Measurements from ENCODE around the gene GTF2IRD2.
A peak's percentile ranks its signal among the peaks of the same experiment; 100 is the strongest.
"Not testable (repeated sequence)": the region's sequence is repeated elsewhere in the genome, so short reads cannot be mapped to it uniquely, and the experiment has no call there.

Gene GTF2IRD2
- 0.94 reads per million for total RNA-seq

- DNase-seq, result not testable (repeated sequence)
Observed at GRCh38 chr7:74850833-74851721, at the start of gene GTF2IRD2. Gene GTF2IRD2, minus strand, starts transcription at chr7:74851605. Its CDS starts 15,227 bp downstream, at chr7:74836378.

DNA sequence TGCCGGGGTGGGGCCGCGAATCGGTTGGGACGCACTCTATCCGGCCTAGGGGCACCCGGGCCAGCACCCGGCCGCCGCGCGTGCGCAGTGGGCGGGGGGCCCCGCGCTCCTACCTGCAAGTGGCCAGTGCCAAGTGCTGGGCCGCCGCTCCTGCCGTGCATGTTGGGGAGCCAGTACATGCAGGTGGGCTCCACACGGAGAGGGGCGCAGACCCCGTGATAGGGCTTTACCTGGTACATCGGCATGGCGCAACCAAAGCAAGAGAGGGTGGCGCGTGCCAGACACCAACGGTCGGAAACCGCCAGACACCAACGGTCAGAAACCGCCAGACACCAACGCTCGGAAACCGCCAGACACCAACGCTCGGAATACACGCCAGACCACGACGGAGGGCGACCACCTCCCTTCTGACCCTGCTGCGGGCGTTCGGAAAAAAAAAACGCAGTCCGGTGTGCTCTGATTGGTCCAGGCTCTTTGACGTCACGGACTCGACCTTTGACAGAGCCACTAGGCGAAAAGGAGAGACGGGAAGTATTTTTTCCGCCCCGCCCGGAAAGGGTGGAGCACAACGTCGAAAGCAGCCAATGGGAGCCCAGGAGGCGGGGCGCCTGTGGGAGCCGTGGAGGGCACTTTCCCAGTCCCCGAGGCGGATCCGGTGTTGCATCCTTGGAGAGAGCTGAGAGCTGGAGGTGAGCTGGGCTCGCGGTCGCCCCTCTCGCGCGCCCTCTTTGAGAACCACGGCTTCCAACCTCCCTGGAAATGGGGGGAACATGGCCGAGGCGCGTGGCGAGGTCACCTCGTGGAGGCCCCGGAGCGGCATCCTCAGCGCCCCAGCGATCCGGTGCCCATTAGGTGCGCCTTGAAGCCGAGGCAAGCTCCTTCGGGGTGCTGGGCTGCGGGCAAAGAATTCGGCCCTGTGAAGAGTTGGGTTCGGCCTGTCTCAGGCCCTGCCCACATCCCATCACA is 39.0 kb upstream of the GTF2IRD2 start:
- peak; percentile 72 for DNase-seq

- not testable (repeated sequence) for DNase-seq
Observed at GRCh38 chr7:74889518-74890129, 38.2 kb upstream of the GTF2IRD2 start.

DNA sequence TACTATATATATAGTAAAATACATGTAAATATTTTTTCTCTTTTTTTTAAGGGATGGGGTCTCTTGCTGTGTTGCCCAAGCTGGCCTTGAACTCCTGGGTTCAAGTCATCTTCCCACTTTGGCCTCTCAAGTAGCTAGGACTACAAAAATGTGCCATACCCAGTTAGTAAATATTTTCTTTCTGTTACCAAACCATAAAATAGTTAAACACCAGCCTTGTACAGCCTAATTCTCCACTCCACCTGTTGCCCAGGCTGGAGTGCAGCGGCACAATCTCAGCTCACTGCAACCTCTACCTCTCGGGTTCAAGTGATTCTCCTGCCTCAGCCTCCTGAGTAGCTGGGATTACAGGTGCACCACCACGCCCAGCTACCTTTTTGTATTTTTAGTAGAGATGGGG is 33.9 kb upstream of the GTF2IRD2 start:
- DNase-seq, result not testable (repeated sequence)

GRCh38 chr7:74882110-74882509 is 30.7 kb upstream of the GTF2IRD2 start:
- DNase-seq, result not testable (repeated sequence)

- DNase-seq, result not testable (repeated sequence)
Observed at GRCh38 chr7:74874748-74875512, 23.5 kb upstream of the GTF2IRD2 start.

DNA sequence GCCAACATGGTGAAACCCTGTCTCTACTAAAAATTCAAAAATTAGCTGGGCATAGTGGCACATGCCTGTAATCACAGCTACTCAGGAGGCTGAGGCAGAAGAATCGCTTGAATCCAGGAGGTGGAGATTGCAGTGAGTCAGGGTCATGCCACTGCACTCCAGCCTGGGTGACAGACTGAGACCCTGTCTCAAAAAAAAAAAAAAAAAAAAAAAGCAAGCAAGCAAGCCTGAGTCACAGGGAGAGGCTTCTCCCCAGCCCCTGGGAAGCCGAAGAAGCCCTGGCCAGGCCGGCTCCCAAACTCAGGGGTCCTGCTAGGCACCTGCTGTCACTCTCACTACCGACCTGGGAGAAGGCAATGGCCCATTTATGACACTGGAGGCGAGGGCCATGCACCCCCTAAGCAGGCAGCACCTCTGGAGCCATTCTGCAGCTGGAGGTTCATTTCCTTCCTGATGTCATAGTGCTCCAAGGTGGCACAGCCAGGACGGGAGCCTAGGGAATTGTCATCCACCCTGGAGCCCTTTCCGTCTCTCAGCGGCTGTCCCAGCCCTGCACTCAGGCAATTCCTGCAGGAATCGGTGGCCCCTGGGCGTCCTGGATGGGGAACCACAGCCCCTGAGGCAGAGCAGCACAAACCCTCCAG is 22.8 kb upstream of the GTF2IRD2 start:
- not testable (repeated sequence) for DNase-seq

DNA sequence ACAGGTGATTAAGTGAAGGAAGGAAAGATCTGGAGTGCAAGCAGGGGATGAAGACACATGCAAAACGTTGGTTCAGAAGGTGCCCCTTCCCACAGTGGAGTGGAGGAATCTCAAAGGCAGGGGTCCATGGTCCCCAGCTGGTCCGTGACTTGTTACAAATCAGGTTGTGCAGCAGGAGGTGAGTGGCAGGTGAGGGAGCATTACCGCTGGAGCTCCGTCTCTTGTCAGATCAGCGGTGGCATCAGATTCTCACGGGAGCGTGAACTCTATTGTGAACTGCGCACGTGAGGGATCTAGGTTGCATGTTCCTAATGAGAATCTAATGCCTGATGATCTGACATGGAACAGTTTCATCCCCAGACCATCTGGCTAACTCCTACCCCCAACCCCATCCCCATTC is 21.1 kb upstream of the GTF2IRD2 start:
- DNase-seq, result not testable (repeated sequence)

- not testable (repeated sequence) for DNase-seq
Observed at GRCh38 chr7:74865777-74866176, 14.4 kb upstream of the GTF2IRD2 start.

DNA sequence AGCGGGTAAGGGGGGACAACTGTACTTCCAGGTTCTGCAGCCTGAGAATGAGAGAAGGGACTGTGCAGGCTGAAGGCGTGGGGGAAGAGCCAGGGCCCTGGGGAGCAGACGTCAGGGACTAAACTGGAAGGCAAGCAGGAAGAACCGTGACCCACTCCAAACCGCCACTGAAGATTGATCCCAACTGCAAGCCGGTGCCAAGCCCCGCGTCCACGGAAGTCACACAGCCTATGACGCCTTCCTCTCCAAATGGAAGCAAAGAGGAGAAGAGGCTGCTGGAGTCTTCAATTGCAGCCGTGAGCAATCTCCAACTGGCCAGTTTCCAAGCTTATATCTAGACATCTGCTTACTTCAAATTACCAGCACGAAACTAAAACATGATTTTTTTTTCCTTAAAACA is 1.6 kb downstream of the GTF2IRD2 start:
- DNase-seq, result not testable (repeated sequence)

DNA sequence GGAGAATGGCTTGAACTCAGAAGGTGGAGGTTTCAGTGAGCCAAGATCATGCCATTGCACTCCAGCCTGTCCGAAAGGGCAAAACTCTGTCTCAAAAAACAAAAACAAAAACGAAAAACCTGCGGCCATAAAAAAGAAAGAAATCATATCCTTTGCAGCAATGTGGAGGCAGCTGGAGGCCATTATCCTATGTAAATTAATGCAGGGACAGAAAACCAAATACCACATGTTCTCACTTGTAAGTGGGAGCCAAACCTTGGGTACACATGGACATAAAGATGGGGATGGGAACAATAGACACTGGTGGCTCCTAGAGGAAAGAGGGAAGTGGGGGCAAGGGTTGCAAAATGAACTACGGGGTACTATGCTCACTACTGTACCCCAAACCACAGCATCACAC is 21.0 kb downstream of the GTF2IRD2 start:
- not testable (repeated sequence) for DNase-seq

DNA sequence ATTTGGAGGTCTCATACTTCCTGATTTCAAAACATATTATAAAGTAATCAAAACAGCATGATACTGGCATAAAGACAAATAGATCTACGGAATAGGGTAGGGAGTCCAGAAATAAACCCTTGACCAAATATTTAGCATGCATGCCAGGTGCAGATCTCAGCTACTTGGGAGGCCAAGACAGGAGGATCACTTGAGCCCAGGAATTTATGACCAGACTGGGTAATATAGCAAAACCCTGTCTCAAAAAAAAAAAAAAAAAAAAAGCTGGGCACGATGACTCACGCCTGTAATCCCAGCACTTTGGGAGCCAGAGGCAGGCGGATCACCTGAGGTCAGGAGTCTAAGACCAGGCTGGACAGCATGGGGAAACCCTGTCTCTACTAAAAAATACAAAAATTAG is 21.4 kb downstream of the GTF2IRD2 start:
- DNase-seq, result not testable (repeated sequence)

- DNase-seq, result not testable (repeated sequence)
Observed at GRCh38 chr7:74821259-74821658, 30.1 kb downstream of the GTF2IRD2 start.

DNA sequence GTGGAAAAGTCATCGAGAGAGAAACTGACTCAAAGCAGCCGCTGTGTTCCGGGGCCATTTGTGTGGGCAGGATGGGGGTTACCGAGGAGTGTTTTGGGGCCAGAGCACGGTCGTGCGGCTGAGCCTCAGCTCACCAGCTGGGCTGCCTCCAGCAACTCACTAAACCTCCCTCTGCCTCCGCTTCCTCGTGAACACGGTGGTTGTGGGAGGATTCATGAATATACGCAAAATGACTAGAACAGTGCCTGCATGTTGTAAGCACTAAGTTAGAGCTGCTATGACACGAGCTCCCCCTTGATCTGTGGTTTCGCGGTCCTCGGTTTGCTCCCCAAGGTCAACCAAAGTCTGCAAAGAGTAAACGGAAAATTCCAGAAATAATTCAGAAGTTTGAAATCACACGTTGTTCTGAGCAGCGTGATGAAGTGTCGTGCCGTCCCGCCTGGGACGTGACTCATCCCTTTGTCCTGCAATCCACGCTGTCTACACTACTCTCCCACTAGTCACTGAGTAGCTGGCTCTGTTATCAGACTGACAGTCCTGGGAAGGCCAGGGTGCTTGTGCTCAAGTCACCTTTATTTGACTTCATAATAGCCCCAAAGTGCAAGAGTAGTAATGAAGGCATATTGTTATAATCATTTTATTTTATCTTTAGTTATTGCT is 31.1 kb downstream of the GTF2IRD2 start:
- DNase-seq, result not testable (repeated sequence)

DNA sequence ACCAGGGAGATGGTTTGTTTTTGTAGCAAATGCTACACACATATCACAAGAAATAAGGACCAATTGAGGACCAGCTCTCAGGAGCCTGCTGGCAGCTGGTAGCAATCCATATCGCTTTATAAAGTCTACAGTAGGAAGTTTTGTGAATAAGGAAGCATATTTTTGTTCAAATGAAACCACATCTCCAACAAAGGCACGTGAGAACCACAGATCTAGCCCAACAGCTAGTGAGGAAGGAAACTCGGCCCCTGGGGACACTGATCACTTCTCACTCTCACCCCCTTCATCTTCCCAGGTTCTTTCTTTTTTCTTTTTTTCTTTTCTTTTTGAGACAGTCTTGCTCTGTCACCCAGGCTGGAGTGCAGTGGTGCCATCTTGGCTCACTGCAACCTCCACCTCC is 35.5 kb downstream of the GTF2IRD2 start:
- not testable (repeated sequence) for DNase-seq

GRCh38 chr7:74798644-74799043 is 52.8 kb downstream of the GTF2IRD2 start:
- not testable (repeated sequence) for DNase-seq

DNA sequence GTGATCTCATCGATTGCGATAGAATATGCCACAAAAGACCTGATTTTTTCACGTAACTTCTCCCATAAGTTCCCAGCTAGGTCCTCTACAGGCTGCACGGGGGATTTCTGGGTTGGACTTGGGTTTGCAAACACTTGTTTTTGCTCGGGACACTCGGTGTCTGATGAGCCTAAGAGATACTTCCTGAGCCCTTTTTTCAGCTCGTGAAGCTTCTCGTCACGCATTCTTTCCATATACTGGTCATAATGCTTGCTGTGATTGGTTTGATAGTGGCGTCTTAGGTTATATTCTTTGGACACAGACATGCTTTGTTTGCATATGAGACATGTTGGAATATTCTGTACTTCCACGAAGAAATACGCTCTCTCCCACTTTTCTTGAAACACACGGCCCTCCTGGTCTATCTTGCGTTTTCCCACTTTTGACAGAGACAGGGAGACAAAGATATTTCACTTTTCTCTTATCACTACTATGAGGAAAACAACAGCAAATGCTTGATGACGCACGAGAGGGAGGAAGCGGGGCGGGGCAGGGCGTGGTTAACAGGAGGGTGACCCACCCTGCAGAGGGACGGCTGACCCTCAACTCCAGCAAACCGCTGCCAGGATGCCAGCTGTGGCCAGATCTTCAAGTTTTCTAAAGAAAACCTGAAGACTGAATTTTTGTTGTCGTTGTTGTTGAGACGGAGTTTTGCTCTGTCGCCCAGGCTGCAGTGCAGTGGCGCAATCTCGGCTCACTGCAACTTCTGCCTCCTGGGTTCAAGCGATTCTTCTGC is 53.4 kb downstream of the GTF2IRD2 start:
- not testable (repeated sequence) for DNase-seq

DNA sequence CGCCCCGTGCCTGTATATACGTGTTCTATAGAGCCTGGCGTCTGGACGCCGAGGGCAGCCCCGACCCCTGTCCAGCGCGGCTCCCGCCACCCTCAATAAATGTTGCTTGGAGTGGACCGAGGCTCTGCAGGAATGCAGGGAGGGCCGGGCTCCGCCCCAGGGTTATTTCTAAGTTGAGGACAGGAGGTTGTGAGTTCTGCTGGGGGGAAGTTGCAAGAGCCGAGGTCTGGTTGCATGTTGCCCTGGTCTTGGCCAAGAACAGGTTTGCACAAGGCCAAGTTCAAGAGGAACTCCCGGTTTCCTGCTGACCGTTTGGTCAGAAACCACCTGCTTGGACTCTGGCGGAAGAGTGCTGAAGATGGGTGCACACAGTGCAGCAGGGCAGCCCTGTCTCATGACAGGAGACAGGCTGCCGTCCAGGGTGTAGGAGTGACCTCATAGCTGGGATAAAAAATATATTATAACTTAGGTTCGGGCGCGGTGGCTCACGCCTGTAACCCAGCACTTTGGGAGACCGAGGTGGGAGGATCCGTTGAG is 62.1 kb downstream of the GTF2IRD2 start:
- DNase-seq, result not testable (repeated sequence)

GRCh38 chr7:74788369-74789150 is 62.8 kb downstream of the GTF2IRD2 start:
- peak; percentile 88 for DNase-seq

Measured in effector CD4-positive, alpha-beta T cell (primary cell).